ENCODE data around the gene CDC42BPA. TPM values are rescaled to one million over a fixed set of nuclear protein-coding genes. Genes with fewer than 3 reads are reported as not detected.

Gene CDC42BPA
- total and polyA plus RNA-seq, 2 donors from 2014 or later: 11.2 to 60.7 TPM

DNA sequence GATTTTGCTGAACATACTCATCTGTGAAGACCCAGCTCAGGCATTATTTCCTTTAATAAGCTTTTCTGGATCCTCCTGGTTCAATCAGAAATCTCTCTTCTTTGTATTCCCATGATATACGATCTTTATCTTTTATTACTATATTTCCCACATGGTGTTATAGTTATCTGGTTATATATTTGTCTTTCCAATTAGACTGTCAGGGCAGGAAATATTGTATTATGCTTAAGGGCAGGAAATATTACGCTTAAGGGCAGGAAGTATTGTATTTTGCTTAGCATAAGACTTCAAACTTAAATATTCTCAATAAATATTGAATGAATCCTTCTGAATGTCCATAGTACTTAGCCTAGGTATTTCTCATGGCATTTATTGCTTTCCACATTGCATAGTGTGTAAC is 256.0 kb downstream of the CDC42BPA start:
- DNase-seq: no peak
- H3K4me1 ChIP-seq (ENCODE audit: control insufficient read depth in 2 of 3, insufficient read depth in 2 of 3, low read depth in 1 of 3, low read length in 3 of 3): no peaks in the 10 kb centered on the region
- no peak overlapping the region for H3K4me3 ChIP-seq (ENCODE audit: low read length in 3 of 3)
- no peak overlapping the region for H3K27ac ChIP-seq (ENCODE audit: low read depth in 2 of 2, low read length in 2 of 2)
- H3K36me3 ChIP-seq (ENCODE audit: control insufficient read depth in 2 of 3, insufficient read depth in 3 of 3, low read length in 3 of 3): no peaks in the 10 kb centered on the region
- H3K9ac ChIP-seq (ENCODE audit: low read length in 3 of 3): no peak overlapping the region
- TF ChIP-seq, protein P1, sequence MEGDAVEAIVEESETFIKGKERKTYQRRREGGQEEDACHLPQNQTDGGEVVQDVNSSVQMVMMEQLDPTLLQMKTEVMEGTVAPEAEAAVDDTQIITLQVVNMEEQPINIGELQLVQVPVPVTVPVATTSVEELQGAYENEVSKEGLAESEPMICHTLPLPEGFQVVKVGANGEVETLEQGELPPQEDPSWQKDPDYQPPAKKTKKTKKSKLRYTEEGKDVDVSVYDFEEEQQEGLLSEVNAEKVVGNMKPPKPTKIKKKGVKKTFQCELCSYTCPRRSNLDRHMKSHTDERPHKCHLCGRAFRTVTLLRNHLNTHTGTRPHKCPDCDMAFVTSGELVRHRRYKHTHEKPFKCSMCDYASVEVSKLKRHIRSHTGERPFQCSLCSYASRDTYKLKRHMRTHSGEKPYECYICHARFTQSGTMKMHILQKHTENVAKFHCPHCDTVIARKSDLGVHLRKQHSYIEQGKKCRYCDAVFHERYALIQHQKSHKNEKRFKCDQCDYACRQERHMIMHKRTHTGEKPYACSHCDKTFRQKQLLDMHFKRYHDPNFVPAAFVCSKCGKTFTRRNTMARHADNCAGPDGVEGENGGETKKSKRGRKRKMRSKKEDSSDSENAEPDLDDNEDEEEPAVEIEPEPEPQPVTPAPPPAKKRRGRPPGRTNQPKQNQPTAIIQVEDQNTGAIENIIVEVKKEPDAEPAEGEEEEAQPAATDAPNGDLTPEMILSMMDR (IDR thresholded peaks at IDR 0.05; ENCODE audit: borderline replicate concordance, extremely low read depth, insufficient read depth): no peak
- H3K9me3 ChIP-seq (ENCODE audit: control insufficient read depth in 2 of 3, insufficient read depth in 1 of 3, low read length in 3 of 3): no peaks in the 10 kb centered on the region
- no peaks in the 10 kb centered on the region for H3K27me3 ChIP-seq (ENCODE audit: control insufficient read depth, insufficient read depth, low read length)
- FAIRE-seq: no peak
- intact Hi-C loops (cut with DNase I): no loop called here

DNA sequence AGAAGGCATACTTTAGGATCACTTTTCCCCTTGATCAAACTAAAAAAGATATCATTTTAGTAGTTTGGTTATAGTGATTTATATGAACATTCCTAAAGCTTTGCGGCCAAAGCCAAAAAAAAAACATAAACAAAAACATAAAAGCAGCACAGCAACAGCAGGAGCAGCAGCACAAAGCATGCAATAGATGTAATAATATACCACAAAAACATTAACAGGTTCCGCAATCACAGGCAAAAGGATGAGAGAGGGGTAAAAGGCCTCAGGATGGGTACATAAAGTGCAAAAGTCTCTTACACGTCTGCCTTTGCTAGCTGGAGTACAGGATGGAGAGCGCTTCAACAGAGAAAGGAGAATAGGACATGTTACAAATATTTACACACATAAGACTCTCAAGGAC is 259.2 kb downstream of the CDC42BPA start:
- no peaks in the 10 kb centered on the region for H3K27me3 ChIP-seq (ENCODE audit: control insufficient read depth, insufficient read depth, low read length)
- no peaks in the 10 kb centered on the region for H3K4me1 ChIP-seq (ENCODE audit: control insufficient read depth in 2 of 3, insufficient read depth in 2 of 3, low read depth in 1 of 3, low read length in 3 of 3)
- FAIRE-seq (no peak), DNase-seq (no peak)
- H3K36me3 ChIP-seq (ENCODE audit: control insufficient read depth in 2 of 3, insufficient read depth in 3 of 3, low read length in 3 of 3): no peaks in the 10 kb centered on the region
- H3K9ac ChIP-seq (ENCODE audit: low read length in 3 of 3): no peak overlapping the region
- intact Hi-C loops (cut with DNase I): no loop called here
- H3K9me3 ChIP-seq (ENCODE audit: control insufficient read depth in 2 of 3, insufficient read depth in 1 of 3, low read length in 3 of 3): no peaks in the 10 kb centered on the region
- TF ChIP-seq, protein P1 (IDR thresholded peaks at IDR 0.05; ENCODE audit: borderline replicate concordance, extremely low read depth, insufficient read depth): no peak
- H3K4me3 ChIP-seq (ENCODE audit: low read length in 3 of 3): no peak overlapping the region
- H3K27ac ChIP-seq (ENCODE audit: low read depth in 2 of 2, low read length in 2 of 2): no peak overlapping the region

DNA sequence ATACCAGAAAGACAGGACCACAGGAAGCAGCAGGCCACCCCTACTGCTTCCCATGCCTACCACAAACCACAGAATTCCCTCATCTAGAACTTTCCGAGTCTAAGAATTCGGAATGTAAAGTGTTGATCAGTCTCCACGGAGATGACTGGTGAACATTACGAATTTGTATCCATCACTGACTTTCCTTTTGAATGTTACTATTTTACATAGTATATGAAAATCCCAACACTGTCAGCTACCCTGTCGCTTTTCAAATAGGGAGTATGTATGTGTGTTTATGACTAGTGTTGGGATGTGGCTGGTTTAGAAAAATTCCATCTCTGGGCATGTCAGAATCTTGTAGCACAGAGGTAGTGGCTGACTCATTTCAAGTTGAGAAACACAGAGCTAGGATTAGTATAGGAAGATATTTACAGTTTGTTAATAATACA is 260.0 kb downstream of the CDC42BPA start:
- no peaks in the 10 kb centered on the region for H3K4me1 ChIP-seq (ENCODE audit: control insufficient read depth in 2 of 3, insufficient read depth in 2 of 3, low read depth in 1 of 3, low read length in 3 of 3)
- FAIRE-seq: no peak
- no peaks in the 10 kb centered on the region for H3K27me3 ChIP-seq (ENCODE audit: control insufficient read depth, insufficient read depth, low read length)
- no peak for DNase-seq
- no peak overlapping the region for H3K4me3 ChIP-seq (ENCODE audit: low read length in 3 of 3)
- intact Hi-C loops (cut with DNase I): no loop called here
- no peak overlapping the region for H3K27ac ChIP-seq (ENCODE audit: low read depth in 2 of 2, low read length in 2 of 2)
- no peak overlapping the region for H3K9ac ChIP-seq (ENCODE audit: low read length in 3 of 3)
- no peaks in the 10 kb centered on the region for H3K36me3 ChIP-seq (ENCODE audit: control insufficient read depth in 2 of 3, insufficient read depth in 3 of 3, low read length in 3 of 3)
- TF ChIP-seq, protein P1 (IDR thresholded peaks at IDR 0.05; ENCODE audit: borderline replicate concordance, extremely low read depth, insufficient read depth): no peak
- H3K9me3 ChIP-seq (ENCODE audit: control insufficient read depth in 2 of 3, insufficient read depth in 1 of 3, low read length in 3 of 3): no peaks in the 10 kb centered on the region

DNA sequence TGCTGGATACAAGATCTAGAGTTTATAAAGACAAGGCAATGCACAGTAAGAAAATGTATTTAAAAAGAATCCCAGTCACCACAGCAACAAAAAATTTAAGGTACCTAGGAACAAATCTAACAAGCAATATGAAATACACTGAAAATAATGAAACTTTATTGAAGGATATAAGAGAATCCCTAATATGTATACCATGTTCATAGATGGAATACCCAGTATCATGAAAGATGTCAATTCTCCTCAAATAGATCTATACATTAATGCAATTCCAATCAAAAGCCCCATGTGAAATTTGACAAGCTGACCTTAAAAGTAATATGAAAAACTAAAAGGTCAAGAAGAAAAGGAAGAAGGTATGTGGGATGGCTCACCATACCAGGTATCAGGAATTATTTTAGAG is 269.0 kb downstream of the CDC42BPA start:
- no peak for DNase-seq
- no peak overlapping the region for H3K27ac ChIP-seq (ENCODE audit: low read depth in 2 of 2, low read length in 2 of 2)
- no peaks in the 10 kb centered on the region for H3K4me1 ChIP-seq (ENCODE audit: control insufficient read depth in 2 of 3, insufficient read depth in 2 of 3, low read depth in 1 of 3, low read length in 3 of 3)
- no peak overlapping the region for H3K9ac ChIP-seq (ENCODE audit: low read length in 3 of 3)
- H3K36me3 ChIP-seq (ENCODE audit: control insufficient read depth in 2 of 3, insufficient read depth in 3 of 3, low read length in 3 of 3): peaks cover 0 to 5% (median 0%) of the 10 kb centered on the region in 3 donors
- H3K4me3 ChIP-seq (ENCODE audit: low read length in 3 of 3): no peak overlapping the region
- no peaks in the 10 kb centered on the region for H3K9me3 ChIP-seq (ENCODE audit: control insufficient read depth in 2 of 3, insufficient read depth in 1 of 3, low read length in 3 of 3)
- no peaks in the 10 kb centered on the region for H3K27me3 ChIP-seq (ENCODE audit: control insufficient read depth, insufficient read depth, low read length)
- TF ChIP-seq, protein P1 (IDR thresholded peaks at IDR 0.05; ENCODE audit: borderline replicate concordance, extremely low read depth, insufficient read depth): no peak
- FAIRE-seq: no peak
- intact Hi-C loops (cut with DNase I): no loop called here
